ENCODE data around the gene CLIC4. TPM values are rescaled to one million over a fixed set of nuclear protein-coding genes. Genes with fewer than 3 reads are reported as not detected.

CLIC4 gene
- total RNA-seq, 2 donors from 2014 or later: 236 to 265 TPM

DNA sequence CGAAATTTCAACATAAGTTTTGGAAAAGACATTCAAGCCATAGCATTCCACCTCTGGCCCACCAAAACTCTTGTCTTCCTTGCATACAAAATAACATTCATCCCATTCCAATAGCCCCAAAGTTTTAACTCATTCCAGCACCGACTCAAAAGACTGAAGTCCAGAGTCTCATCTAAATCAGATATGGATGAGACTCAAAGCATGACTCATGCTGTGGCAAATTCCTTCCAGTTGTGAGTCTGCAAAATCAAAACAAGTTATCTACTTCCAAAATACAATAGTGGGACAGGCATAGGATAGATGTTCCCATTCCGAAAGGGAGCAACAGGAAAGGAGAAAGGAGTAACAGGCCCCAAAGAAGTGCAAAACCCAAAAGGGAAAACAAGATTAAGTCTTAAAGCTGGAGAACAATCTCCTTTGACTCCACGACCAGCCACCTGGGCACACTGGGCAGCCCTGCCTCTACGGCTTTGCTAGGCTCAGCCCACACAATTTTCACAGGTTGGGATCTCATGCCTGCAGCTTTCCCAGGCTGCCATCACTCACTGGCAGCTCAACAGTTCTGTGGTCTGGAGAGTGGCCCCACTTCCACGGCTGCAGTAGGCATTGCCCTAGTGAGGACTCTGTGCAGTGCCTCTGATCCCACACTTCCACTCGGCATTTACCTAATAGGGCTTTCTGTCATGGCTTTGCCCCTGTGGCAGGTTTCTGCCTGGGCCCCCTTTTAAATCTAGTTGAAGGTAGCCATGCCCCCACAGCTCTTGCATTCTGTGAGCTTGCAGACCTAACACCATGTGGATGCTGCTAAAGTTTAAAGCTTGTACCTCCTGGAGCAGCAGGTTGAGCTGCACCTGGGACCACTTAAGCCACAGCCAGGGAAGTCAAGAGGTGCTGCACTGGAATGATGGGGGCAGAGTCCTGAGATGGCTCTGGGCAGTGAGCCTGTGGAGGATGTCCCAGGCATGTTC lies 133.8 kb downstream of the CLIC4 start:
- Histone ChIP-seq H3K4me3 (no peak overlapping the region), H3K4me1 (no peaks in the 10 kb centered on the region), H3K9me3 (peaks cover 0 to 17% of the 10 kb centered on the region in 2 donors), H3K27me3 (no peaks in the 10 kb centered on the region), H3K27ac (no peak overlapping the region), H3K36me3 (no peaks in the 10 kb centered on the region)
- DNase-seq (ENCODE audit: low spot score): no peak
- TF ChIP-seq, protein P1, sequence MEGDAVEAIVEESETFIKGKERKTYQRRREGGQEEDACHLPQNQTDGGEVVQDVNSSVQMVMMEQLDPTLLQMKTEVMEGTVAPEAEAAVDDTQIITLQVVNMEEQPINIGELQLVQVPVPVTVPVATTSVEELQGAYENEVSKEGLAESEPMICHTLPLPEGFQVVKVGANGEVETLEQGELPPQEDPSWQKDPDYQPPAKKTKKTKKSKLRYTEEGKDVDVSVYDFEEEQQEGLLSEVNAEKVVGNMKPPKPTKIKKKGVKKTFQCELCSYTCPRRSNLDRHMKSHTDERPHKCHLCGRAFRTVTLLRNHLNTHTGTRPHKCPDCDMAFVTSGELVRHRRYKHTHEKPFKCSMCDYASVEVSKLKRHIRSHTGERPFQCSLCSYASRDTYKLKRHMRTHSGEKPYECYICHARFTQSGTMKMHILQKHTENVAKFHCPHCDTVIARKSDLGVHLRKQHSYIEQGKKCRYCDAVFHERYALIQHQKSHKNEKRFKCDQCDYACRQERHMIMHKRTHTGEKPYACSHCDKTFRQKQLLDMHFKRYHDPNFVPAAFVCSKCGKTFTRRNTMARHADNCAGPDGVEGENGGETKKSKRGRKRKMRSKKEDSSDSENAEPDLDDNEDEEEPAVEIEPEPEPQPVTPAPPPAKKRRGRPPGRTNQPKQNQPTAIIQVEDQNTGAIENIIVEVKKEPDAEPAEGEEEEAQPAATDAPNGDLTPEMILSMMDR (IDR thresholded peaks at IDR 0.05): no peak

DNA sequence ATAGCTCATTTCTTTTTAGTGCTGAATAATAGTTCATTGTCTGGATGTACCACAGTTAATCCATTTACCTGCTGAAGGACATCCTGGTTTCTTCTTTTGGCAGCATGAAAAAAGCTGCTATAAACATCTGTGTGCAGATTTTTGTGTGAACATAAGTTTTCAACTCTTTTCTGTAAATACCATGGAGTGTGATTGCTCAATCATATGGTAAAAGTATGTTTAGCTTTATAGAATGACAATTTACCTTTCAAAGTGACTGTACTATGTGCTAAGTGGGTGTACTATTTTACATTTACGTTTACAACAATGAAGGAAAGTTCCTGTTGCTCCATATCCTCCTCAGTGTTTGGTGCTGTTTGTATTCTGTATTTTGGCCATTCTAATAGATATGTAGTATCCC lies 135.8 kb downstream of the CLIC4 start:
- no peaks in the 10 kb centered on the region for H3K36me3 ChIP-seq
- peaks cover 0 to 17% of the 10 kb centered on the region in 2 donors for H3K9me3 ChIP-seq
- H3K27me3 ChIP-seq: no peaks in the 10 kb centered on the region
- no peak overlapping the region for H3K27ac ChIP-seq
- no peak for DNase-seq (ENCODE audit: low spot score)
- TF ChIP-seq, protein P1 (IDR thresholded peaks at IDR 0.05): no peak
- H3K4me1 ChIP-seq: no peaks in the 10 kb centered on the region
- H3K4me3 ChIP-seq: no peak overlapping the region

DNA sequence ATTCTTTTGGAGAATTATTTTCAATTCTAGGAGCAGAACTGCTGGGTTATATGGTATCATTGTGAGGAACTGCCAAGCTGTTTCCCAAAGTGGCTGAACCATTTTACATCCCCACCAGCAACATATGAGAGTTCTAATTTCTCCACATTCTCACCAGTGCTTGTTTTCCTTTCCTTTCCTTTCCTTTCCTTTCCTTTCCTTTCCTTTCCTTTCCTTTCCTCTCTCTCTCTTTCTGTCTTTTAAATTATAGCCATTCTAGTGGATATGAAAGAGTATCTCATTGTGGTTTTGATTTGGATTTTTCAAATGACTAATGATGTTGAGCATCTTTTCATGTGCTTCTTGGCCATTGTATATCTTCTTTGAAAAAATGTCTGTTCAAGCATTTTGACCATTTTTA lies 139.5 kb downstream of the CLIC4 start:
- H3K4me1 ChIP-seq: no peaks in the 10 kb centered on the region
- no peaks in the 10 kb centered on the region for H3K36me3 ChIP-seq
- H3K4me3 ChIP-seq: no peak overlapping the region
- no peak overlapping the region for H3K27ac ChIP-seq
- no peak for DNase-seq (ENCODE audit: low spot score)
- no peaks in the 10 kb centered on the region for H3K27me3 ChIP-seq
- peaks cover 0 to 17% of the 10 kb centered on the region in 2 donors for H3K9me3 ChIP-seq
- TF ChIP-seq, protein P1 (IDR thresholded peaks at IDR 0.05): no peak

DNA sequence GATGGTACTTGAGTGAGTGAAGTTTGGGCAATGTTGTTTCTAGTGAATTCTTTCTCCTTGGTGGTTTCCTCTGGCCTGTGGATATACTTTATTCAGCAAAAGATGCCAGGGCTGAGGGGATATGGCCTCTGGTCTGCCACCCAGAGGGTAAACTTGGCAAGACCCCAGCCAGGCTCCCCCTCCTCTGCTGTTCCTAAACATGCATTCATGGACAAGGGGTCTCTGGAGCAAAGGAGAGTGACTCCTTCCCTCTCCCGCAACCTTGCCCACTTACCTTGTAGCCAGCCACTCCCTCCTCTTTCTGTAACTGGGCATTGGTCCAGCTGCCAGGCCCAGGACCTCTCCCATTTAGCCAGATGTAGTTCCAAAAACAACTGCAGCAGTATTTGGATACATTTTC lies 141.0 kb downstream of the CLIC4 start:
- TF ChIP-seq, protein P1 (IDR thresholded peaks at IDR 0.05): no peak
- no peak overlapping the region for H3K27ac ChIP-seq
- H3K9me3 ChIP-seq: peaks cover 0 to 11% of the 10 kb centered on the region in 2 donors
- no peaks in the 10 kb centered on the region for H3K27me3 ChIP-seq
- H3K4me1 ChIP-seq: no peaks in the 10 kb centered on the region
- H3K36me3 ChIP-seq: no peaks in the 10 kb centered on the region
- H3K4me3 ChIP-seq: no peak overlapping the region
- no peak for DNase-seq (ENCODE audit: low spot score)

DNA sequence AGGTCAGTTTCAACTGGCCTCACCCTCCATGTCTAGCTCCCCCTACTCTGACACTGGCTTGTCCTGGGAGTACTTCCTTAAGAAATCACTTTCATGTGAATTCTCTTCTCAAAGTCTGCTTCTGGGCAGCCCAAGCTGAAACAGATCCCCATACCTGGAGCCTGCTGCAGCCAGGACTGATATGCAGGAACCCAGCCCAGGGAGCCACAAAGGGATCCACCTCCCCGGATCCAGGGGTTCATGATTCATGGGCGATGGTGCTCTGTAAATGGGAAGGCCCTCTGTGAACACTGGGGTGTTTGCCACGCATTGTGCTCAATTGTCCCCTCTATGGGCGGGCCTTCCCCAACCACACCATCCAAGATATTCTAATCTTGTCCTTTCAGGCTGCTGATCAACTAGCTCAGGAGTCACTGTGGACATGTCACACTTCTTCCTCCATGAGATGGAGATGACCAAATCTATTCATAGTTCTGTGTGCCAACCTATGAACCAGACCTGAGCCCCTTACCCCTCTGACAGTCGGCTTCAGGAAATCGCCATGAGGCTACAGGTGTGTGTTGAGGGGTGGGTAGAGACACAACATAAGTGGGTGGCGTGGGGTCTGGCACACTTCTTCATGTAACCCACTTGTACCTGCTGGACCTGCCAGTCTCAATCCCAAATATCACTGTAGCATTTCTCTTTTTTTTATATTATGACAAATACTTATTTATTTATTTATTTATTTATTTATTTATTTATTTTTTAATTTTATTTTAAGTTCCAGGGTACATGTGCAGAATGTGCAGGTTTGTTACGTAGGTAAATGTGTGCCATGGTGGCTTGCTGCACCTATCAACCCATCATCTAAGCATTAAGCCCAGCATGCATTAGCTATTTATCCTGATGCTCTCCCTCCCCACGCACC lies 143.1 kb downstream of the CLIC4 start:
- H3K9me3 ChIP-seq: peaks cover 0 to 6% of the 10 kb centered on the region in 2 donors
- no peak for DNase-seq (ENCODE audit: low spot score)
- no peaks in the 10 kb centered on the region for H3K4me1 ChIP-seq
- no peak overlapping the region for H3K4me3 ChIP-seq
- no peak overlapping the region for H3K27ac ChIP-seq
- no peaks in the 10 kb centered on the region for H3K27me3 ChIP-seq
- no peaks in the 10 kb centered on the region for H3K36me3 ChIP-seq
- TF ChIP-seq, protein P1 (IDR thresholded peaks at IDR 0.05): no peak

All from right atrium auricular region (tissue), 2 donors.